Activated CD8-positive, alpha-beta T cell treated with anti-CD3 and anti-CD28 coated beads, Interleukin-2, amount 10 ng/mL, durations not matched to agents 7 days and 5 days (primary cell): ENCODE data around the gene B4GALT1. TPM values are rescaled to one million over a fixed set of nuclear protein-coding genes. Genes with fewer than 3 reads are reported as not detected.

Source experiments
- ATAC-seq: fragments of 150-1000 bp; cut with Tn5 transposase; one replicate; pipeline ENCODE4 v1.10.0; 2021; ENCODE audit warnings: moderate library complexity
- CTCF ChIA-PET: fragments of 350-600 bp; sonication (Branson Sonifier 250); formaldehyde crosslinking; loops from one replicate; lab custom pipeline; 2021; ENCODE audit warnings: antibody characterized with exemption; lab: Charles Lee
- POLR2A ChIA-PET: fragments of 350-600 bp; sonication (Branson Sonifier 250); formaldehyde crosslinking; loops from one replicate; lab custom pipeline; 2021; ENCODE audit warnings: antibody characterized with exemption; lab: Charles Lee
- DNase-seq: peaks from one replicate; pipeline ENCODE4 v3.0.0-alpha.2; 2020
- H3K27ac Mint-ChIP-seq: one replicate; pipeline ENCODE4 v1.8.0; 2021; ENCODE audit warnings: mild to moderate bottlenecking, mixed read lengths
- H3K27me3 Mint-ChIP-seq: one replicate; pipeline ENCODE4 v1.8.0; 2021; ENCODE audit warnings: low read depth, mixed read lengths
- H3K36me3 Mint-ChIP-seq: one replicate; pipeline ENCODE4 v1.8.0; 2021; ENCODE audit warnings: low read depth, mixed read lengths
- H3K4me1 Mint-ChIP-seq: one replicate; pipeline ENCODE4 v1.8.0; 2021; ENCODE audit warnings: low read depth, mixed read lengths
- H3K4me3 Mint-ChIP-seq: one replicate; pipeline ENCODE4 v1.8.0; 2021; ENCODE audit warnings: mild to moderate bottlenecking, mixed read lengths
- H3K9me3 Mint-ChIP-seq: one replicate; pipeline ENCODE4 v1.8.0; 2022; ENCODE audit warnings: mixed read lengths; ENCODE audit not compliant: insufficient read depth
- total RNA-seq, 2 experiments: library from RNA; stranded (reverse); gene quantifications; one replicate each; pipeline ENCODE4 v1.2.3, GENCODE V29; 2021

The B4GALT1 gene
- total RNA-seq, 2 experiments from 2014 or later: 27.8 to 28.5 TPM

DNA sequence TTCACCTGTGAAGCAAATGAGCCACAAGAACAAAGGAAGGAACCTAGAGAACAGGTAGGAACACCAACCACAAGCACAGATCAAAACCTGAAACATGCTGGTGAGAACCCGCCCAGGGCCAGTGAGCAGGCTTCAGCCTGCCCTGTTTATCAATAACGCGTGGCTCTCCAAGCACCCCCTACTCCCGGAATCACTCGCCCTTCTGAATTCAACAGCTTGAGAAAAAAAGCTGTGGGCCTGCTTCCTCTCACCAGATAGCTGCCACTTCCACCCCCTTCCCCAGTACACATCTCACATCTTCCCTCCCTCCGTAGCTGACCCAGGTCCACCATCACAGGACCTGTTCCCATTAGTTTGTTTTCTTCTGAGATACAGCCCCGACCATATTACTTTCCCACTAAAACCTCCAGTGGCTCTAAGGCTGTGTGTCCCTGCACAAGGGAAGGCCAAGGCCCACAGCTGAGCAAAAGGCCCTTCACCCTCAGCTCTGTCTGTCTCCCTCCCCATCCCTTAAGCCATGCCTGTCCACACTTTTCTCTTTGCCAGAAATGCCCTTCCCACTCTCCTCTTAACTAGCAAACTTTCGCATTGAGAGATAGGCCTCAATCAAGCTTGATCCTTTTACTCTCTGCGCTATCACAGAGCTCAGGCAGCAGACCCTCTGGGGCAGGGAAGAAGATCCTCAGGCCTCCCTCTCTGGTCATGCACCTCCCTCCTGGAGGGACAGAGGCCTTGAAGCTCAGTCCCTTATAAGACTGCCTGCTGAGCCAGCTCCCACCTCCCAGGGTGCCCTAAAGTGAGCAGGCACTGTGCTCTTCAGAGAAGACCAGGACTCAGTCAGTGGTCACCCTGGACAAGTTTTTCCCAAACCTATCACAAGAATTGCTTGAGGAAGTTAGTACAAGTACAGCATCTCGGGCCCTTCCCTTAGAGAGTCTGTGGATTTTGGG is 30.1 kb downstream of the B4GALT1 start:
- peaks cover 28% of the 10 kb centered on the region for H3K36me3 Mint-ChIP-seq
- peak overlapping the region; percentile 4 for H3K4me3 Mint-ChIP-seq
- peak overlapping the region; percentile 76 for H3K27ac Mint-ChIP-seq
- ATAC-seq (peak; percentile 21), DNase-seq (no peak)
- ChIA-PET CTCF (interaction anchor here (0.7 to 1.5 kb wide), 3 partner anchors 14 to 89 kb away, joined by 3 to 4 read pairs (median 4); no protein-coding TSS in a partner anchor), POLR2A (no interaction called here)
- no peaks in the 10 kb centered on the region for H3K27me3 Mint-ChIP-seq
- H3K9me3 Mint-ChIP-seq: no peaks in the 10 kb centered on the region
- H3K4me1 Mint-ChIP-seq: peaks cover 69% of the 10 kb centered on the region

DNA sequence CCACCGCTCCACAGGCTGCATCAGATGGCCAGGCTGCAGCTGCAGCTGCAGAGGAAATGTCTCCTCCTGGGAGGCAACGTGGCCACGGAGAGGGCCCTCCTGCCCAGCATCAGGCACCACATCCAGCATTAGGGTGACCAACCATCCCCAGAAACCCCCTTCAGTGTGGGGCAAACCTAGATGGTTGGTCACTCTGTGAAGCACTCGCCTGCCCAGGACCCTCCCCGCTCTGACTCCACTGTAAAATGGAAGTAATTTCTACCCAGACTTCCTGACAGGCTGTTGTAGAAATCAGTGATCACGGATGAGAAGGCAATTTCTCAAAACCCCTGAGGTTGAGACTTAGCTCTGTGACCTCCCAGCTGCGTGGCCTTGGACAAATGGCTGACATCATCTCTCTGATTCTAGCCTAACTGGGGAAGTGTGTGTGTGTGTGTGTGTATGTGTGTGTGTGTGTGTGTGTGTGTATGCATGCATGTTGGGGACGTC is 31.6 kb downstream of the B4GALT1 start:
- DNase-seq (no peak), ATAC-seq (no peak)
- Mint-ChIP-seq H3K27me3 (no peaks in the 10 kb centered on the region), H3K4me3 (no peak overlapping the region), H3K27ac (peak overlapping the region; percentile 37), H3K4me1 (peaks cover 67% of the 10 kb centered on the region), H3K36me3 (peaks cover 22% of the 10 kb centered on the region), H3K9me3 (no peaks in the 10 kb centered on the region)
- POLR2A ChIA-PET: interaction anchor here (0.6 kb wide), 1 partner anchor 11 kb away, joined by 3 read pairs; no protein-coding TSS in a partner anchor
- CTCF ChIA-PET: interaction anchor here (0.7 to 0.9 kb wide), 2 partner anchors 32 to 35 kb away, joined by 3 read pairs; partner anchors contain the start of gene B4GALT1

DNA sequence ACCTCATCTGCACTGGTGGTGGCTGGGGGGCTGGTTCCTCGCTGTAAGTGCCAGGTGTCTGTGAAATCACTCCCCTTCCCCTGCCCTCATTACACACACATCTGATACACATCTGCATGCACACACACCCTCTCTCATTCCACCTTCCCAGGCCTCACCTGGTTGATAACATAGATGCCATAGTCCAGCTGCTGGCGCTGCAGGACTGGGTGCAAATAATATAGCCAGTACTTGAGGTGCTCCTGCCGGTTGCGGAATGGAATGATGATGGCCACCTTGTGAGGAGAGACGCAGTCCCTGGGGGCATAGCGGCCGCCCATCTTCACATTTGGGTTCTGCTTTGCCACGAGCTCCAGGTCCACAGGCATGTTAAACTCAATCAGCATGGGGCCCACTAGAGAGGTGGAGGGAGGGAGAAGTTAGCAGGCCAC is 32.1 kb downstream of the B4GALT1 start:
- Mint-ChIP-seq H3K4me3 (no peak overlapping the region), H3K27ac (peak overlapping the region; percentile 13), H3K27me3 (no peaks in the 10 kb centered on the region), H3K9me3 (no peaks in the 10 kb centered on the region), H3K4me1 (peaks cover 66% of the 10 kb centered on the region), H3K36me3 (peaks cover 25% of the 10 kb centered on the region)
- ATAC-seq (no peak), DNase-seq (no peak)
- ChIA-PET POLR2A (no interaction called here), CTCF (no interaction called here)

DNA sequence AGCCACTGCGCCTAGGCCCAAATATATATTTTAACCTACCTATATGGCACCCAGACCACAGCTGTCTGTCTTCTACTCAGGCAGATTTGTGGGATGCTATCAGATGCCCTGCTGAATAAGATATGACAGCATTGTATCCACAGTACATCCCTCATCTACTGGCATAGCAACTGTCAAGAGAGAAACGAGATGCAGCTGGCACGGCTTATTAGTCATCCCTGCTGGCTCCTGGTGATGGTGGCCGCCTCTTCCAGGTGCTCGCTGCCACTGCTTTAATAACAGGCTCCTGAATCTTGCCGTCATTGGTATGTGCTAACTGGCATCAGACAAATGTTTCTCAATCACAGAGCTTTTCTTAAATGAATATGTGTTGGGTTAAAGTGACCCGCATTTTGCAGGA is 34.0 kb downstream of the B4GALT1 start:
- DNase-seq: no peak
- Mint-ChIP-seq H3K27ac (no peak overlapping the region), H3K4me1 (peaks cover 54% of the 10 kb centered on the region), H3K36me3 (peaks cover 37% of the 10 kb centered on the region), H3K4me3 (no peak overlapping the region), H3K9me3 (no peaks in the 10 kb centered on the region), H3K27me3 (no peaks in the 10 kb centered on the region)
- ChIA-PET CTCF (no interaction called here), POLR2A (interaction anchor here (0.6 kb wide), 1 partner anchor 57 kb away, joined by 3 read pairs; the partner anchor contains the start of gene SMU1)
- ATAC-seq: no peak

DNA sequence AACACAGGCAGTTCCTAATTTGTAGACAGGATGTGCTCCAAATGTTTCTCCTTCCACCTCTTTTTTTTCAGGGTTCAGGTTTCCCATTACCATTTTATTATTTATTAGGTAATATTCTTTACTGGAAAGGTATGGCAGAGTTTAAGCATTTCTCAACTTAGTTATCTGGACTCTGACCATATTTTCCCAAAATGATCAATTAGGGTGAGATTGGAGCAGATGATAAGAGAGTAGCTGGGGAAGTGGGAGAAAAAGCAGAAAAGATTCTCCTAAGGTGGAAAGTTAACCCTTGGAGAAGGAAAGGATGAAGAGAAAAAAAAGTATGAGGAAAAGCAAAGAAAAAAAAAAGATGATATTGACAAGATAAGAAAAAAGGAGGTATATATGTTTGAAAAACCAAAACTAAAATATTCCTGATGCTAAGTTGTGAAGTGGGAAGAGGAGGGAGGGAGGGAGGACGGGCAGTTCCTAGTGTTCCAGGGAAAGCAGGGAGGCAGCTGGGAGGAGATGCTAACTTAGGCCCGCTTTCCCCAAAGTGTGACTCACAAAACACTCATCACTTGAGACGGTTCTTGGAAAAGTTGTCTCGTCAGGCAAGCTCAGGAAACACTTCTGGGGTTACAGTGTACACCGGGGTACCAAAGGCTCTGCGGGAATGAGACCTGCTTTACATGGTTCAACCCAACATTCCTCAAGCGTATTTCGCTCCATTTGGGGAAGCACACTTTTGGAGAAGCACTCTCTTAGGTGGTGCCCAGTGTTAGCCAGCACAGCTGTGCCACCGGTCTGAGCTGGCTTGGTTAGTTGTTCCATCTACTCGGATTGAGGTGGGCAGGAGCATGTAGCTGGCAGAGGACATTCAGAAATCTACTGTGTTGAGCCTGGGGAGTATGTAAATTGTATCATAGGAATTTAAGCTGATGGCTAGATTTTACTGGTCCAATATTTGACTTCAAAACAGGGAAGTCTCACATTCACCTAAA is 35.1 kb downstream of the B4GALT1 start:
- peaks cover 44% of the 10 kb centered on the region for H3K36me3 Mint-ChIP-seq
- ATAC-seq (no peak), DNase-seq (no peak)
- CTCF ChIA-PET: interaction anchor here (1.0 kb wide), 1 partner anchor 94 kb away, joined by 3 read pairs; no protein-coding TSS in a partner anchor
- H3K4me1 Mint-ChIP-seq: peaks cover 43% of the 10 kb centered on the region
- no peaks in the 10 kb centered on the region for H3K9me3 Mint-ChIP-seq
- no peak overlapping the region for H3K4me3 Mint-ChIP-seq
- H3K27me3 Mint-ChIP-seq: no peaks in the 10 kb centered on the region
- POLR2A ChIA-PET: no interaction called here
- H3K27ac Mint-ChIP-seq: no peak overlapping the region

DNA sequence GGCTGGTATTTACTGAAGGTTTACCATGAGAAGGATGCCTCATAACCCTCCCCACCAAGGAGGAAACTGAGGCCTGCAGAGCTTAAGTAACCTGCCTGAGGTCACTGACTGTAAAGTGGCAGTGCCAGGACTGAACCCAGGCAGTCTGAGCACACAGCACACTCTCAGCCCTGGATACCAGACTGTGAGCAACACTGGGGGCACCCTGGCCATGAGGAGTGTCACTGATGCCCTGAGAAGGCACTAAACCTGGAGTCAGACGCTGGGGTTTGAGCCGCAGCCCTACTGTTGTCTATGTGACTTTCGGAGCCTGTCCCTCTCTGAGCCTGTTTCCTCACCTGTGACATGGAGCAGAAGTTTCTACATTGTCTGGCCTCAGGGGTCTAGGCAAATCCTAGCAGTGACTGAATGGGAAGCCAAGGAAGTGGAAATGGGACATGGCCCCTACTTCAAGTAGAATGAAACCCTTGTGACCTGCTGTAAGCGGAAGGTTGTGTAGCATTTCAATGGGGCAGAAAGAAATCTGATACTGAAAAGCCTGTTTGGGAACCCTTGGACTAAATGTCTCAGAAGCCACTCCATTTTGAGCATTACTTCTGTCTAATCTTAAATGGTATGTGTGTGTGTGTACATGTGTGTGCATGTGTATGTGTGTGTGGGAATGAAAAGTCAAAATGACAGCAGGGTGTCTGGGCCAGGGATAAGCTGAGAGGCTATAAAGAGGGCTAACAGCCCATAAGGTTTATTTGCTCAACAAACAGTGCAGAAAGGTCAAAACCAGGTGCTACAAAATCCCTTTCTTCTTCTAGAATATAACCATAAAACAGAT is 36.0 kb downstream of the B4GALT1 start:
- Mint-ChIP-seq H3K36me3 (peaks cover 44% of the 10 kb centered on the region), H3K27ac (no peak overlapping the region), H3K9me3 (no peaks in the 10 kb centered on the region), H3K27me3 (no peaks in the 10 kb centered on the region), H3K4me1 (peaks cover 34% of the 10 kb centered on the region), H3K4me3 (no peak overlapping the region)
- DNase-seq: no peak
- no peak for ATAC-seq
- ChIA-PET CTCF (interaction anchor here (1.2 kb wide), 1 partner anchor 28 kb away, joined by 4 read pairs; no protein-coding TSS in a partner anchor), POLR2A (interaction anchor here (0.9 to 1.2 kb wide), 2 partner anchors 9 to 13 kb away, joined by 3 to 5 read pairs; no protein-coding TSS in a partner anchor)

DNA sequence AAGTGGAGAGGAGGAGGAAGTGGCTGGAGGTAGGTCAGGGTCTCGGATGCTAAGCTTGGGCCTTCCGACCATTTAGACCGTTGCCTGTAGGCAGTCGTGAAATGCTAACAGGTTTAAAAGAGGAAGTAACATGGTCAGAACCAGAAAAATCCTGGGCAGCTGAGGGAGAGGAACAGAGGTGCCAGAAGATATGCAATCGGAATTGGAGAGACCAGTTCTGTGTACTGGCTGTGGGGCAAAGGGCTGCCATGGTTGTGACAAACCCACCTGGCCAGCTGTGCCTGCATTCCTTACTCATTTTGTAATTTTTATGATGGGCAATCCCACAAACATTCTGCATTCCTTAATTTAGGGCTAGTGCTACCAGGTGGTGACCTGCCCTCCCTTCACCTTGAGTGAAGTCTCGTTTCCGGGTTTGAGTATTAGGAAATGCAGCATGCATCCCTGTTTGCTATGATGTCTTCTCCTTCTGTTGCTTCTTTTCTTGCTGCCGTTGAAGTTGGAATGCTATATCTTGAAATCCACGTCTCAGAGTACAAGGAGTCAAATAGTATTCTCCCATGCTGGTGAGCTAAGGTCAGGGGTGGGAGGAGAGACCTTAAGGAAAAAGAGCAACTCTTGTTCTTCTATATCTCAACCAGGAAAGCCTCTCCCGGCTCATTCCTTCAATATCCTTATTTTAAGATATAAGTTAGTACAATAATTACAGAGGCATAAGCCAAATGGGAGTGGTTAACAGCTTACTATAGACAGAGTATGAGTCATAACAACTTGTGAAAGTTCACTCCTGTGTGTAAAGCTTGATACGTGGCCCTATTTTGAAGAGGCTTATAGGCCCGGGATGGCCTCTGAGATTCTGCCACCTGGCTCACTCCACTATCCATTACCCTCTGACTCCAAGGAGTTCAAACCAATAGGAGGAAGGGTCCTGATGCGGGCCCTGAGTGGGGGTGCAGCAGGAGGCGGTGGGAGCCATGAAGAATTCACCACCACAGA is 37.0 kb downstream of the B4GALT1 start:
- Mint-ChIP-seq H3K9me3 (no peaks in the 10 kb centered on the region), H3K36me3 (peaks cover 43% of the 10 kb centered on the region), H3K4me3 (no peak overlapping the region), H3K27ac (peak overlapping the region; percentile 79), H3K27me3 (no peaks in the 10 kb centered on the region), H3K4me1 (peaks cover 30% of the 10 kb centered on the region)
- DNase-seq (no peak), ATAC-seq (peak; percentile 75)
- ChIA-PET POLR2A (interaction anchor here (0.9 to 2.3 kb wide), 3 partner anchors 9 to 37 kb away, joined by 3 to 6 read pairs (median 5); partner anchors contain the start of gene B4GALT1), CTCF (interaction anchor here (0.9 to 1.5 kb wide), 3 partner anchors 11 to 29 kb away, joined by 3 to 4 read pairs (median 4); no protein-coding TSS in a partner anchor)

DNA sequence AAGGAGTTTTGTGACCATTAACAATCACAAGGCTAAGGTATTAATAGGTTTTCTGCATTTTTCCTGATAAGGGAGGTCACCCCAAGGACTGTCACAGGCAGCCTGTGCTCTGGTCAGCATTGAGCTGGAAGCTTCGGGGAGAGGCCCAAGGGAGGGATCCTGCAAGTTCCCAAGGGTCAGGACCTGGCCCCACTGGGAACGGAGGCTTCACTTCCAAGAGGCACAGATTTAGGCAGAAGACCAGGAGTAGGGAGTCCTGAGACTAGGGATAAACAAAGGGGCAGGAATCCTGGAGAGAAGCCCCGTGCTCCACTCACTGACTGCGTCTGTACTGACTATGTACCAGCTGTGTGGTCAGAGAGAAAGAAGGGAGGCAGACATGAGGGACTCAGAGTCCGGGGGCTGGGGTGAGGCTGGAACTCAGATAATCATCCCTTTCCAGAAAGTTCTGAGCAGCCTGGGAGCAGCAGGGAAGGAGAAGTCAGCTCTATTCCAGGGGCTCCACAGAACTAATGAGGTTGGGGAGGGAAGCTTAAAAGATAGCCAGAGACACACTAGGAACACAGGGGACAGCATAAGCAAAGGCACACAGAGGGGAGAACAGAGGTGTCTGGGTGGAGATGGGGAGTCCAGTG is 37.8 kb downstream of the B4GALT1 start:
- no peak for ATAC-seq
- CTCF ChIA-PET: interaction anchor here (0.9 to 1.5 kb wide), 2 partner anchors 10 to 12 kb away, joined by 3 to 4 read pairs; no protein-coding TSS in a partner anchor
- peak overlapping the region; percentile 39 for H3K27ac Mint-ChIP-seq
- H3K36me3 Mint-ChIP-seq: peaks cover 45% of the 10 kb centered on the region
- peaks cover 30% of the 10 kb centered on the region for H3K4me1 Mint-ChIP-seq
- DNase-seq: no peak
- H3K4me3 Mint-ChIP-seq: no peak overlapping the region
- no peaks in the 10 kb centered on the region for H3K27me3 Mint-ChIP-seq
- POLR2A ChIA-PET: interaction anchor here (2.3 kb wide), 1 partner anchor 38 kb away, joined by 6 read pairs; the partner anchor contains the start of gene B4GALT1
- no peaks in the 10 kb centered on the region for H3K9me3 Mint-ChIP-seq

DNA sequence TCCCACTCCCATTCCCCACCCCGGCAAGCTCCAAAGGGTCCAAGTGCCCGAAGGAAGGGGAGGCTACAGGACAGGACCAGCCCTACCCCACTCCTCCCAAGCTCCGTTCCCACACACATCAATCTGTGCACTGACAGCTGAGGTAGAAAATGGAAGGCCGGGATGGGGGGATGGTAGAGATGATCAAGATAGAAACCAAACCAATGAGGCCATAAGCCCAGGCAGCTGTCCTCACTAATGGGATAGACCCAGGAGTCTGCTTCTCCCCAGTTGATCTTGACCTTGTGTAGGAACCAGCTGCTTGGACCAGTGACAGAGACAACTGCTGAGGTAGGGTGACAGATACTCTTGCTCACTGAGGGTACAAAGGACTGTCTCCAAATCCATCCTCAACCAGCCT is 38.6 kb downstream of the B4GALT1 start:
- no peak overlapping the region for H3K4me3 Mint-ChIP-seq
- no peaks in the 10 kb centered on the region for H3K27me3 Mint-ChIP-seq

More for the DNA sequence above, 38.6 kb downstream of the B4GALT1 start:
- H3K4me1 Mint-ChIP-seq: peaks cover 30% of the 10 kb centered on the region
- DNase-seq (no peak), ATAC-seq (no peak)
- H3K9me3 Mint-ChIP-seq: no peaks in the 10 kb centered on the region
- ChIA-PET POLR2A (interaction anchor here (2.3 kb wide), 1 partner anchor 39 kb away, joined by 6 read pairs; the partner anchor contains the start of gene B4GALT1), CTCF (no interaction called here)
- H3K27ac Mint-ChIP-seq: no peak overlapping the region
- H3K36me3 Mint-ChIP-seq: peaks cover 41% of the 10 kb centered on the region
